K562 (cell line): ENCODE measurements around the gene ADAMTS2. TPM values are rescaled to one million over a fixed set of nuclear protein-coding genes. Genes with fewer than 3 reads are reported as not detected.

Experiments used
- ATAC-seq: fragments of 200-7000 bp; cut with Tn5 transposase; 3 replicates; pipeline ENCODE4 v1.9.1; 2020; ENCODE audit warnings: moderate library complexity
- BruUV-seq: library from RNA; stranded (reverse); fragments of 400-500 nt; replicated peaks from 2 replicates; lab custom pipeline; 2021; lab: Mats Ljungman, UMichigan
- CTCF ChIA-PET: fragments of 300-600 bp; formaldehyde crosslinking; extraction: SDS; loops from one replicate; lab custom pipeline; 2021; ENCODE audit warnings: low intra/inter-chr PET ratio; lab: Yijun Ruan, JAX
- POLR2A ChIA-PET: fragments of 300-600, 350-650 bp; sonication (Branson Sonifier 250); formaldehyde crosslinking; extraction: SDS; loops from one replicate; lab custom pipeline; 2021; ENCODE audit warnings: antibody characterized with exemption, inconsistent platforms; lab: Yijun Ruan, JAX
- DNase-seq, 4 experiments: peaks; one replicate each; pipeline versions ENCODE4 v3.0.0 to v3.0.0-alpha.2; 2011 to 2018; ENCODE audit warnings: low spot score in 3 of 4, mixed read lengths in 3 of 4; ENCODE audit errors: extremely low read depth in 1 of 4
- FAIRE-seq: peaks from 2 replicates; lab custom pipeline; 2011; peaks lifted over from hg19 to GRCh38; lab: Jason Lieb, UNC
- H2AFZ ChIP-seq: 2 replicates; pipeline ENCODE4 v1.6.0; 2011; ENCODE audit warnings: low read depth, low read length, control low read depth, inconsistent platforms
- H3K27ac ChIP-seq: fragments of 200-600 bp; 3 replicates; pipeline ENCODE4 v1.8.0; 2011; ENCODE audit warnings: low read depth, mild to moderate bottlenecking, control low read depth, inconsistent platforms, low read length, moderate library complexity, mixed read lengths; ENCODE audit errors: extremely low read depth
- H3K27me3 ChIP-seq, 2 experiments: fragments of 300-600 bp in 1 of 2; 2 replicates in 1 of 2; 3 replicates in 1 of 2; pipeline versions ENCODE4 v1.6.0 to v1.8.0; 2011; ENCODE audit warnings: inconsistent platforms in 2 of 2, low read length in 2 of 2, mild to moderate bottlenecking in 1 of 2, mixed read lengths in 1 of 2, moderate library complexity in 1 of 2; ENCODE audit not compliant: control insufficient read depth in 2 of 2, insufficient read depth in 2 of 2
- H3K36me3 ChIP-seq: fragments of 300-600 bp; 3 replicates; pipeline ENCODE4 v1.8.0; 2011; ENCODE audit warnings: mild to moderate bottlenecking, low read length, inconsistent platforms; ENCODE audit not compliant: control insufficient read depth, insufficient read depth
- H3K4me1 ChIP-seq, 2 experiments: fragments of 200-600 bp in 1 of 2; replicated peaks in 1 of 2; 2 replicates in 1 of 2; 3 replicates in 1 of 2; pipeline versions ENCODE4 v1.5.1 to v1.8.0; 2011; ENCODE audit warnings: inconsistent platforms in 2 of 2, low read length in 2 of 2, mild to moderate bottlenecking in 1 of 2, mixed read lengths in 1 of 2, moderate library complexity in 1 of 2; ENCODE audit not compliant: control insufficient read depth in 2 of 2, insufficient read depth in 2 of 2
- H3K4me2 ChIP-seq: 2 replicates; pipeline ENCODE4 v1.6.1; 2011; ENCODE audit warnings: low read length, control low read depth, inconsistent platforms, mixed read lengths; ENCODE audit not compliant: insufficient read depth
- H3K4me3 ChIP-seq: fragments of 200-600 bp; sonication (generic), shearing (Covaris generic); 2 replicates; pipeline ENCODE4 v1.5.1; 2016; ENCODE audit warnings: control low read depth, inconsistent platforms
- H3K79me2 ChIP-seq: fragments of 200-600 bp; 3 replicates; pipeline ENCODE4 v1.8.0; 2011; ENCODE audit warnings: low read length, inconsistent platforms; ENCODE audit not compliant: control insufficient read depth, insufficient read depth
- H3K9ac ChIP-seq, 2 experiments: 2 replicates each; pipeline versions ENCODE4 v1.6.0 to v1.6.1; 2011; ENCODE audit warnings: low read depth in 2 of 2, low read length in 2 of 2, control low read depth in 1 of 2, inconsistent platforms in 1 of 2, mild to moderate bottlenecking in 1 of 2, mixed read lengths in 1 of 2; ENCODE audit not compliant: insufficient read depth in 1 of 2
- H3K9me1 ChIP-seq: one replicate; pipeline ENCODE4 v1.6.0; 2011; ENCODE audit warnings: inconsistent platforms, mild to moderate bottlenecking, low read length, moderate library complexity; ENCODE audit not compliant: control insufficient read depth, insufficient read depth
- H3K9me3 ChIP-seq: replicated peaks from 2 replicates; pipeline ENCODE4 v1.5.1; 2011; ENCODE audit warnings: low read depth, low read length, inconsistent platforms; ENCODE audit not compliant: control insufficient read depth, insufficient read depth
- H4K20me1 ChIP-seq: replicated peaks from 2 replicates; pipeline ENCODE4 v1.6.1; 2011; ENCODE audit warnings: low read length, inconsistent platforms, mixed read lengths; ENCODE audit not compliant: control insufficient read depth, insufficient read depth
- CTCF ChIP-seq, 3 experiments: IDR thresholded peaks in 2 of 3; conservative IDR thresholded peaks in 1 of 3; 2 replicates each; pipeline ENCODE4 v1.5.1; 2011 to 2012; ENCODE audit warnings: low read length in 3 of 3, mild to moderate bottlenecking in 3 of 3, control low read depth in 2 of 3, improper control_type of control experiment in 1 of 3, inconsistent platforms in 1 of 3, low read depth in 1 of 3, mixed read lengths in 1 of 3, moderate library complexity in 1 of 3; ENCODE audit not compliant: insufficient read depth in 2 of 3
- KLF1 ChIP-seq: fragments of 450-650 bp; IDR thresholded peaks from 2 replicates; pipeline ENCODE4 v1.6.1; 2016; ENCODE audit warnings: missing genetic modification characterization, missing compliant biosample characterization
- WGBS: fragments of 100-300 bp; shearing (Covaris generic); methylation state at CpG from one replicate; pipeline ENCODE4 v1.1.6; 2016; ENCODE audit warnings: low coverage, mixed read lengths; ENCODE audit not compliant: insufficient coverage; ENCODE audit errors: missing lambda C conversion rate; 5-methylcytosine and 5-hydroxymethylcytosine counted together
- in situ Hi-C: fragments of 300-500 bp; cut with MboI; formaldehyde crosslinking; loops from 4 replicates; pipeline ENCODE4 v1.15.0; 2018; ENCODE audit warnings: inconsistent platforms, mixed read lengths
- intact Hi-C: fragments of 100-400 bp; cut with micrococcal nuclease; formaldehyde crosslinking; loops from 2 replicates; pipeline ENCODE4 v1.14.2; 2022
- polyA plus RNA-seq, 8 experiments: library from polyadenylated mRNA; depleted of rRNA in 4 of 8; stranded (reverse) in 5 of 8; unstranded in 3 of 8; fragments of >200 nt; fragmentation: Nextera tagmentation in 2 of 8; fragmentation: Illumina TruSeq in 1 of 8; extraction: Ambion mirVana in 2 of 8; extraction: Trizol in 1 of 8; gene quantifications; 2 replicates each; pipeline versions ENCODE4 v1.2.1 to v1.2.3, GENCODE V29; 2011 to 2014; ENCODE audit warnings: inconsistent platforms in 1 of 8, missing spikeins in 1 of 8
- total RNA-seq, 7 experiments: library from RNA; depleted of rRNA in 6 of 7; stranded (reverse); fragments of >200 nt in 6 of 7; fragmentation: Illumina TruSeq in 2 of 7; extraction: Trizol in 2 of 7; gene quantifications; 2 replicates each; pipeline versions ENCODE4 v1.2.1 to v1.2.3, GENCODE V29; 2011 to 2021; ENCODE audit warnings: low replicate concordance in 1 of 7
- TF ChIP-seq, protein P1 (sequence below): IDR thresholded peaks from 2 replicates; pipeline ENCODE4 v1.6.1; 2011; ENCODE audit warnings: borderline replicate concordance, low read depth, mild to moderate bottlenecking, moderate library complexity, low read length; ENCODE audit not compliant: insufficient read depth, poor library complexity, severe bottlenecking

Gene ADAMTS2
- total and polyA plus RNA-seq, 9 of the 15 experiments (the other 6 are each of a cell fraction or from before 2014, with no cell fraction given): not detected

DNA sequence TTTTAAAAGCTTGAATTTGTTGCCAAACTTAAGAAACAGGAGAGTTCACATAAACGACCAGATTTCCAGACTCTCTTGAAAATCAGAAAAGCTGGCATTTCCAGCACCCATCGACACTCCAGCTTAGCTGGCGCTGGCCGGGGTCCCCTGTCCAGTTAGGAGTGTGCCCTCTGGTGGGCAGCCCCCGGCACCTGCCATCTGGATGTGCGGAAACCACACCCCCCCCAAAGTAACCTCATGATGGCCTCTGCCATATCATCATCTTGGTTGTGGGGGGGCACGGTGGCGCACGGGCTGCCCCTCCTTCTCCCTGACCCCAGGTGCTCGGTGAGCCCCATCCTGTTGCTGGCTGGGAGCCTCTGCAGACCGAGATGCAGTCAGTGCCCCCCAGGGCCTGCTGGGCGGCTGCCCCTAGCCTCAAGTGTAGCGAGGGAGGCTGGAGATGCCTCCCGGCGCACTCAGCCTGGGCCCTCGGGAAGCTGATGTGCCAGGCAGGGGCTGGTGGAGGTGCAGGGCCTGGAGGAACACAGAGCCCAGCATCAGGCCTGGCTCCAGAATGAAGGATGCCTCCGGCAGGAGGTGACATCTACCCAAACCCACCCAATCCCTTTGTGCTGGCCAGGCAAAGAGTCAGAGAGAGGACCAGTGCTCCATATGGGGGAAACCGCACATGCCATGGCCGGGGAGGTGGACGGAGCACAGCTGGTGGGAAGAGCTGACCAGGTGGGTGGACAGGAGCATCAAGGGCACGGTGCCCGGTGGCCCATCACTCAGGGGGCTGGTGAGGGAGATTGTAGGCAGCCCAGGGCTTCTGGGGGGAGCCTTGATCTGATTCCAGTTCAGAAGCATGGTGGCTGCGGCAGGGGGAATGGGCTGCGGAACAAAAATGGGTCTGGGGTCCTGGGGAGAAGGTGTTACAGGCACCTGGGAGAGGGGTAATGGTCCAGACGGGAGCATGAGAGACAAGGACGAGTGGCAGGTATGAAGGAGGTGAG lies 70.6 kb downstream of the ADAMTS2 start:
- 9% methylated on average over 23 of the region's 26 CpGs for WGBS
- in situ Hi-C loops: no loop called here
- Histone ChIP-seq H3K79me2 (no peaks in the 10 kb centered on the region), H2AFZ (no peak overlapping the region), H3K4me2 (no peak overlapping the region), H3K9me1 (no peaks in the 10 kb centered on the region), H3K27ac (no peak overlapping the region), H3K4me3 (no peak overlapping the region), H3K4me1 (peaks cover 4 to 12% of the 10 kb centered on the region in 2 experiments; a peak in 2 of 5 replicates), H3K9ac (no peak overlapping the region), H3K9me3 (no peaks in the 10 kb centered on the region), H3K36me3 (no peaks in the 10 kb centered on the region), H4K20me1 (no peaks in the 10 kb centered on the region), H3K27me3 (peaks cover 0 to 15% of the 10 kb centered on the region in 2 experiments; a peak in 2 of 5 replicates)
- DNase-seq (peak in 2 of 4 experiments; percentile 23 to 24), ATAC-seq (no peak), FAIRE-seq (no peak)
- ChIA-PET POLR2A (no interaction called here), CTCF (no interaction called here)
- BruUV-seq: no TSS peak
- intact Hi-C loops: no loop called here
- TF ChIP-seq CTCF (IDR thresholded peaks at IDR 0.05 in 2 of 3, conservative IDR thresholded peaks at IDR 0.05 in 1 of 3; ENCODE audit: insufficient read depth in 2 of 3, low read depth in 1 of 3, low read length in 3 of 3) (peak in 1 of 3 experiments; percentile 27; a peak in 1 of 6 replicates), KLF1 (tag) (no peak)
- TF ChIP-seq, protein P1, sequence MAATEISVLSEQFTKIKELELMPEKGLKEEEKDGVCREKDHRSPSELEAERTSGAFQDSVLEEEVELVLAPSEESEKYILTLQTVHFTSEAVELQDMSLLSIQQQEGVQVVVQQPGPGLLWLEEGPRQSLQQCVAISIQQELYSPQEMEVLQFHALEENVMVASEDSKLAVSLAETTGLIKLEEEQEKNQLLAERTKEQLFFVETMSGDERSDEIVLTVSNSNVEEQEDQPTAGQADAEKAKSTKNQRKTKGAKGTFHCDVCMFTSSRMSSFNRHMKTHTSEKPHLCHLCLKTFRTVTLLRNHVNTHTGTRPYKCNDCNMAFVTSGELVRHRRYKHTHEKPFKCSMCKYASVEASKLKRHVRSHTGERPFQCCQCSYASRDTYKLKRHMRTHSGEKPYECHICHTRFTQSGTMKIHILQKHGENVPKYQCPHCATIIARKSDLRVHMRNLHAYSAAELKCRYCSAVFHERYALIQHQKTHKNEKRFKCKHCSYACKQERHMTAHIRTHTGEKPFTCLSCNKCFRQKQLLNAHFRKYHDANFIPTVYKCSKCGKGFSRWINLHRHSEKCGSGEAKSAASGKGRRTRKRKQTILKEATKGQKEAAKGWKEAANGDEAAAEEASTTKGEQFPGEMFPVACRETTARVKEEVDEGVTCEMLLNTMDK: peak; percentile 49
